ENCODE data around the gene PRR35. TPM values are rescaled to one million over a fixed set of nuclear protein-coding genes. Genes with fewer than 3 reads are reported as not detected.

The PRR35 gene
- total RNA-seq: not detected in 2 replicates

- H3K4me1 Mint-ChIP-seq (ENCODE audit: low read depth): no peaks in the 10 kb centered on the region
- peaks cover 10% of the 10 kb centered on the region for H3K27me3 Mint-ChIP-seq (ENCODE audit: low read depth)
- no peaks in the 10 kb centered on the region for H3K36me3 Mint-ChIP-seq (ENCODE audit: low read depth)
- H3K4me3 Mint-ChIP-seq (ENCODE audit: low read depth): no peak within 1 kb of the TSS
- H3K27ac Mint-ChIP-seq: no peak within 1 kb of the TSS
- DNase-seq (ENCODE audit: low spot score): no peak
- intact Hi-C loops (cut with micrococcal nuclease): no loop called here
- H3K9me3 Mint-ChIP-seq: no peaks in the 10 kb centered on the region
Measured at GRCh38 chr16:560204-560700, at the start of gene PRR35. PRR35 (plus strand) TSS chr16:560394; CDS start chr16:563295, 2,901 bp downstream.

GRCh38 chr16:512802-513201 lies 47.4 kb upstream of the PRR35 start:
- no peak for DNase-seq (ENCODE audit: low spot score)
- H3K4me3 Mint-ChIP-seq (ENCODE audit: low read depth): no peak overlapping the region
- H3K4me1 Mint-ChIP-seq (ENCODE audit: low read depth): no peaks in the 10 kb centered on the region
- H3K27me3 Mint-ChIP-seq (ENCODE audit: low read depth): no peaks in the 10 kb centered on the region
- peaks cover 6% of the 10 kb centered on the region for H3K36me3 Mint-ChIP-seq (ENCODE audit: low read depth)
- no peaks in the 10 kb centered on the region for H3K9me3 Mint-ChIP-seq
- intact Hi-C loops (cut with micrococcal nuclease): no loop called here
- H3K27ac Mint-ChIP-seq: no peak overlapping the region

GRCh38 chr16:513950-514349 lies 46.2 kb upstream of the PRR35 start:
- no peak overlapping the region for H3K27ac Mint-ChIP-seq

GRCh38 chr16:515175-515938 lies 44.8 kb upstream of the PRR35 start:
- Mint-ChIP-seq H3K4me3 (ENCODE audit: low read depth) (no peak overlapping the region), H3K27me3 (ENCODE audit: low read depth) (no peaks in the 10 kb centered on the region), H3K36me3 (ENCODE audit: low read depth) (peaks cover 8% of the 10 kb centered on the region), H3K9me3 (no peaks in the 10 kb centered on the region), H3K4me1 (ENCODE audit: low read depth) (no peaks in the 10 kb centered on the region), H3K27ac (no peak overlapping the region)
- no peak for DNase-seq (ENCODE audit: low spot score)
- intact Hi-C loops (cut with micrococcal nuclease): no loop called here

More at GRCh38 chr16:513950-514349, 46.2 kb upstream of the PRR35 start:
- intact Hi-C loops (cut with micrococcal nuclease): no loop called here
- Mint-ChIP-seq H3K4me1 (ENCODE audit: low read depth) (no peaks in the 10 kb centered on the region), H3K9me3 (no peaks in the 10 kb centered on the region), H3K36me3 (ENCODE audit: low read depth) (peaks cover 6% of the 10 kb centered on the region), H3K27me3 (ENCODE audit: low read depth) (no peaks in the 10 kb centered on the region), H3K4me3 (ENCODE audit: low read depth) (no peak overlapping the region)
- no peak for DNase-seq (ENCODE audit: low spot score)

- DNase-seq (ENCODE audit: low spot score): no peak
- Mint-ChIP-seq H3K27me3 (ENCODE audit: low read depth) (no peaks in the 10 kb centered on the region), H3K36me3 (ENCODE audit: low read depth) (peaks cover 8% of the 10 kb centered on the region), H3K4me1 (ENCODE audit: low read depth) (no peaks in the 10 kb centered on the region), H3K4me3 (ENCODE audit: low read depth) (no peak overlapping the region), H3K27ac (no peak overlapping the region), H3K9me3 (no peaks in the 10 kb centered on the region)
- intact Hi-C loops (cut with micrococcal nuclease): no loop called here
Measured at GRCh38 chr16:515939-516226, 44.3 kb upstream of the PRR35 start.

GRCh38 chr16:516301-516700 lies 43.9 kb upstream of the PRR35 start:
- no peak overlapping the region for H3K4me3 Mint-ChIP-seq (ENCODE audit: low read depth)
- peaks cover 8% of the 10 kb centered on the region for H3K36me3 Mint-ChIP-seq (ENCODE audit: low read depth)
- intact Hi-C loops (cut with micrococcal nuclease): no loop called here
- no peaks in the 10 kb centered on the region for H3K4me1 Mint-ChIP-seq (ENCODE audit: low read depth)
- no peaks in the 10 kb centered on the region for H3K9me3 Mint-ChIP-seq
- H3K27me3 Mint-ChIP-seq (ENCODE audit: low read depth): no peaks in the 10 kb centered on the region
- H3K27ac Mint-ChIP-seq: no peak overlapping the region
- DNase-seq (ENCODE audit: low spot score): no peak

GRCh38 chr16:518858-519257 lies 41.3 kb upstream of the PRR35 start:
- Mint-ChIP-seq H3K36me3 (ENCODE audit: low read depth) (peaks cover 13% of the 10 kb centered on the region), H3K27ac (no peak overlapping the region), H3K9me3 (no peaks in the 10 kb centered on the region), H3K4me1 (ENCODE audit: low read depth) (no peaks in the 10 kb centered on the region), H3K27me3 (ENCODE audit: low read depth) (no peaks in the 10 kb centered on the region), H3K4me3 (ENCODE audit: low read depth) (no peak overlapping the region)
- no peak for DNase-seq (ENCODE audit: low spot score)
- intact Hi-C loops (cut with micrococcal nuclease): no loop called here

GRCh38 chr16:519425-519824 lies 40.8 kb upstream of the PRR35 start:
- Mint-ChIP-seq H3K27ac (no peak overlapping the region), H3K4me3 (ENCODE audit: low read depth) (no peak overlapping the region), H3K27me3 (ENCODE audit: low read depth) (no peaks in the 10 kb centered on the region), H3K4me1 (ENCODE audit: low read depth) (peaks cover 3% of the 10 kb centered on the region), H3K9me3 (no peaks in the 10 kb centered on the region), H3K36me3 (ENCODE audit: low read depth) (peaks cover 13% of the 10 kb centered on the region)
- intact Hi-C loops (cut with micrococcal nuclease): no loop called here
- no peak for DNase-seq (ENCODE audit: low spot score)

- intact Hi-C loops (cut with micrococcal nuclease): loop anchor here (10.0 kb wide), 1 partner anchor 125 kb away; the partner anchor contains the start of gene NME4
- DNase-seq (ENCODE audit: low spot score): no peak
- Mint-ChIP-seq H3K4me3 (ENCODE audit: low read depth) (no peak overlapping the region), H3K4me1 (ENCODE audit: low read depth) (peaks cover 4% of the 10 kb centered on the region), H3K36me3 (ENCODE audit: low read depth) (peaks cover 9% of the 10 kb centered on the region), H3K27ac (no peak overlapping the region), H3K9me3 (no peaks in the 10 kb centered on the region), H3K27me3 (ENCODE audit: low read depth) (no peaks in the 10 kb centered on the region)
Measured at GRCh38 chr16:519841-520687, 40.1 kb upstream of the PRR35 start.

GRCh38 chr16:520847-521246 lies 39.3 kb upstream of the PRR35 start:
- peaks cover 11% of the 10 kb centered on the region for H3K4me1 Mint-ChIP-seq (ENCODE audit: low read depth)
- no peak overlapping the region for H3K4me3 Mint-ChIP-seq (ENCODE audit: low read depth)
- no peaks in the 10 kb centered on the region for H3K27me3 Mint-ChIP-seq (ENCODE audit: low read depth)
- intact Hi-C loops (cut with micrococcal nuclease): loop anchor here (10.0 kb wide), 1 partner anchor 126 kb away; the partner anchor contains the start of gene NME4
- no peak for DNase-seq (ENCODE audit: low spot score)
- H3K36me3 Mint-ChIP-seq (ENCODE audit: low read depth): peaks cover 13% of the 10 kb centered on the region
- H3K9me3 Mint-ChIP-seq: no peaks in the 10 kb centered on the region
- no peak overlapping the region for H3K27ac Mint-ChIP-seq

GRCh38 chr16:521381-522210 lies 38.6 kb upstream of the PRR35 start:
- no peak overlapping the region for H3K27ac Mint-ChIP-seq
- H3K9me3 Mint-ChIP-seq: no peaks in the 10 kb centered on the region
- DNase-seq (ENCODE audit: low spot score): no peak
- H3K27me3 Mint-ChIP-seq (ENCODE audit: low read depth): no peaks in the 10 kb centered on the region
- H3K4me3 Mint-ChIP-seq (ENCODE audit: low read depth): no peak overlapping the region
- peaks cover 12% of the 10 kb centered on the region for H3K4me1 Mint-ChIP-seq (ENCODE audit: low read depth)
- intact Hi-C loops (cut with micrococcal nuclease): loop anchor here (10.0 kb wide), 1 partner anchor 127 kb away; the partner anchor contains the start of gene NME4
- peaks cover 14% of the 10 kb centered on the region for H3K36me3 Mint-ChIP-seq (ENCODE audit: low read depth)

GRCh38 chr16:522320-523096 lies 37.7 kb upstream of the PRR35 start:
- Mint-ChIP-seq H3K27ac (no peak overlapping the region), H3K9me3 (no peaks in the 10 kb centered on the region), H3K4me3 (ENCODE audit: low read depth) (no peak overlapping the region), H3K27me3 (ENCODE audit: low read depth) (no peaks in the 10 kb centered on the region), H3K4me1 (ENCODE audit: low read depth) (peaks cover 12% of the 10 kb centered on the region), H3K36me3 (ENCODE audit: low read depth) (peaks cover 14% of the 10 kb centered on the region)
- DNase-seq (ENCODE audit: low spot score): no peak
- intact Hi-C loops (cut with micrococcal nuclease): loop anchor here (10.0 kb wide), 1 partner anchor 128 kb away; the partner anchor contains the start of gene NME4

Measured in activated T-helper 2 cell treated with anti-CD3 and anti-CD28 coated beads, Interferon-gamma antibody, Interleukin-2, Interleukin-4, amounts not matched to agents 10 μg/mL and 5 μg/mL and 100 μg/mL, durations not matched to agents 14 hours and 24 hours and 36 hours (primary cell).